BLaER1 treated with 17β-estradiol and CSF1 and Interleukin-3, amounts not matched to agents 10 nM and 100 nM (cell line): ENCODE measurements around the gene FADS3.

Experiments used
- H3K27ac ChIP-seq, 11 experiments: shearing (Covaris generic); formaldehyde crosslinking; 2 replicates each; pipeline ENCODE4 v1.8.1; 2022
- H3K27me3 ChIP-seq, 11 experiments: shearing (Covaris generic); formaldehyde crosslinking; 2 replicates each; pipeline ENCODE4 v1.8.1; 2022
- H3K36me3 ChIP-seq, 11 experiments: shearing (Covaris generic); formaldehyde crosslinking; 2 replicates each; pipeline ENCODE4 v1.8.1; 2022
- H3K4me1 ChIP-seq, 10 experiments: shearing (Covaris generic); formaldehyde crosslinking; 2 replicates each; pipeline ENCODE4 v1.8.1; 2022
- H3K4me2 ChIP-seq, 11 experiments: shearing (Covaris generic); formaldehyde crosslinking; 2 replicates each; pipeline ENCODE4 v1.8.1; 2022
- H3K4me3 ChIP-seq, 10 experiments: shearing (Covaris generic); formaldehyde crosslinking; 2 replicates each; pipeline ENCODE4 v1.8.1; 2022
- H3K9ac ChIP-seq, 11 experiments: shearing (Covaris generic); formaldehyde crosslinking; 2 replicates each; pipeline ENCODE4 v1.8.1; 2022
- H3K9me3 ChIP-seq, 11 experiments: shearing (Covaris generic); formaldehyde crosslinking; replicated peaks in 1 of 11; 2 replicates each; pipeline ENCODE4 v1.8.1; 2022
- H4K20me1 ChIP-seq, 11 experiments: shearing (Covaris generic); formaldehyde crosslinking; 2 replicates each; pipeline ENCODE4 v1.8.1; 2022
- Cebpa-rat ChIP-seq, 11 experiments: shearing (Covaris generic); IDR thresholded peaks; 2 replicates each; pipeline ENCODE4 v1.8.1; 2022

The FADS3 gene

DNA sequence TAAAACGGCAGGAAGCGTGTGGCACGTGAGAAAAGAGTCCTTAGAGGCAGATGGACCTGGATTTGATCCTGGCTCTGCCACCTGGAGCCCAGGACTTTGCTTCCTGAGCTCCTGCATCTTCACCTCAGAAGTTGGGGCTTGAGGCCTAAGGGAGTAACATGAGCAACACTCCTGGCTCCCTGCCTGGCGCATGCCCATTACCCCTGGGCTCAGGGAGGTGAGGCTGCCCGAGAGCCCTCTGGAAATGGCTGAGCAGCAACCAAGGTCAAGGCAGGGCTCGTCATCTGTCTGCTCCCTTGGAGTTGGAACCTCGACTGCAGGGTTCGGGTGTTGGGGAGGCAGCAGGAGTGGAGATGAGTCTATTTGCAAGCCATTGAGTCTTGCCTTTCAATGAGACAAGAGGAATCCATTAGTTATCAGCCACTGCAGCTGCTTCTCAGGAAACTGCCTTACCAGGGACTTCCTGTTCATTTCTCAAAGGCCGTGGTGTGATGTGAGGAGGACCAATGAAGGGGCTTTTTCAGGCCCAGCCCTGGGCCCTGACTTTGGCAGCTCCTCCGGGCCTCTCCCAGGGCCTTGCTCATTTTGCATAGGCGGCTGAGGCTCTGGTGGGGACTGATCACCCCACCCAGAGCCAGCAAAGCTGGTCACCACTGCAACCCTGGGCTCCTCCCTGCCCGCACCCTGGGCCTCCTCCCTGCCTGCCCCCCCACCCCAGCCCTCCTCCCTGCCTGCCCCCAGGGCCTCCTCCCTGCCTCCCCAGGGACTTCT is 56.9 kb downstream of the FADS3 start:
- Histone ChIP-seq H3K36me3 (peaks cover 19 to 65% (median 36%) of the 10 kb centered on the region in 11 experiments), H3K27me3 (no peaks in the 10 kb centered on the region), H3K27ac (peak overlapping the region; percentile 74 to 99 (median 92)), H3K4me3 (peak overlapping the region in 9 of 10 experiments; percentile 11 to 97 (median 31); a peak in 13 of 20 replicates), H4K20me1 (peaks cover 0 to 57% (median 33%) of the 10 kb centered on the region in 11 experiments; a peak in 17 of 22 replicates), H3K4me1 (peaks cover 70 to 79% (median 75%) of the 10 kb centered on the region in 10 experiments), H3K9ac (peak overlapping the region; percentile 74 to 97 (median 84)), H3K9me3 (no peaks in the 10 kb centered on the region), H3K4me2 (peak overlapping the region; percentile 91 to 100 (median 98))
- 0 out of 22 replicates have a peak, but pooled peaks of 1 of the 11 experiments have one; percentile 35 for TF ChIP-seq Cebpa-rat (IDR thresholded peaks at IDR 0.05)

DNA sequence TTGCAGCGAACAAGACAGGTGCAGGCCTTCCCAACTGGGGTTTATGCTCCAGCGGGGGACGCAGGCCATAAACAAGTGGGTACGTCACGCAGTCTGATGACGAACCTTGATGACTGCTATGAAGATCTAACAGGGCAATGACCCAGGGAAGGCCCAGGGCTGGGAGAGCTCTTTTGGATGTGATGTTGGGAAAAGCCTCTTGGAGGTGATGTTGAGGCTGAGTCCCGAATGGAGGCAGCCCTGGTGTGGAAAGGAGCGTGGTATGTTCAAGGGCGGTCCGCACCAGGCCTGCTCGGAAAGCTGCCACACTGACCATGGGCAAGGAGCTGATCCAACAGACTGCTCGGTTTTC is 57.4 kb downstream of the FADS3 start:
- no peak for TF ChIP-seq Cebpa-rat (IDR thresholded peaks at IDR 0.05)
- peaks cover 0 to 57% (median 39%) of the 10 kb centered on the region in 11 experiments; a peak in 17 of 22 replicates for H4K20me1 ChIP-seq
- H3K9ac ChIP-seq, result peak overlapping the region; percentile 74 to 97 (median 84)
- H3K27me3 ChIP-seq, result no peaks in the 10 kb centered on the region
- peak overlapping the region; percentile 74 to 99 (median 92) for H3K27ac ChIP-seq
- peak overlapping the region in 9 of 10 experiments; percentile 11 to 97 (median 30); a peak in 12 of 20 replicates for H3K4me3 ChIP-seq
- H3K36me3 ChIP-seq, result peaks cover 15 to 59% (median 30%) of the 10 kb centered on the region in 11 experiments; a peak in 21 of 22 replicates
- H3K9me3 ChIP-seq, result no peaks in the 10 kb centered on the region
- peak overlapping the region; percentile 91 to 100 (median 98) for H3K4me2 ChIP-seq
- peaks cover 72 to 82% (median 77%) of the 10 kb centered on the region in 10 experiments for H3K4me1 ChIP-seq

DNA sequence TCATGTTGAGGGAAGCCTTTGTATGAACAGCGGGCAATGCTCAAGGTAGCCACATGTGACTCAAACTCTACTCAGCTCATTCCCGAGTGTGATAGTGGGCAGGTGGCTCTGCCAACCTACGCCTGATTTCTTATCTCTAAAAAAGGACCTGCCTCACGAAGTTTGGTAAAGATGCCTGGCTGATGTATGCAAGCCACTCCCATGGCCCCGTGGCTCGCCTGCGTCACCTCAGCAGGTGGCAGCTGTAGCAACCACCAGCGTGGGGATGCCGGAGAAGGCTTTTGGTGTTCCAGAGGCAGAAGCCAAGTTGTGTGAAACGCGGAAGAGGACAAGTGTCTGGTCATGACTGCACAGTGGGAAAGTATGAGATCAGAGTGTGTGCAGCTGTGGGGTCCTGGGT is 57.9 kb downstream of the FADS3 start:
- peaks cover 72 to 82% (median 77%) of the 10 kb centered on the region in 10 experiments for H3K4me1 ChIP-seq
- no peak for TF ChIP-seq Cebpa-rat (IDR thresholded peaks at IDR 0.05)
- peak overlapping the region; percentile 91 to 100 (median 98) for H3K4me2 ChIP-seq
- H4K20me1 ChIP-seq, result peaks cover 0 to 53% (median 39%) of the 10 kb centered on the region in 11 experiments; a peak in 17 of 22 replicates
- no peaks in the 10 kb centered on the region for H3K9me3 ChIP-seq
- peak overlapping the region; percentile 74 to 97 (median 84); a peak in 20 of 22 replicates for H3K9ac ChIP-seq
- peak overlapping the region in 9 of 10 experiments; percentile 11 to 97 (median 31); a peak in 10 of 20 replicates for H3K4me3 ChIP-seq
- peak overlapping the region; percentile 74 to 99 (median 92) for H3K27ac ChIP-seq
- H3K36me3 ChIP-seq, result peaks cover 11 to 55% (median 26%) of the 10 kb centered on the region in 11 experiments; a peak in 21 of 22 replicates
- no peaks in the 10 kb centered on the region for H3K27me3 ChIP-seq

DNA sequence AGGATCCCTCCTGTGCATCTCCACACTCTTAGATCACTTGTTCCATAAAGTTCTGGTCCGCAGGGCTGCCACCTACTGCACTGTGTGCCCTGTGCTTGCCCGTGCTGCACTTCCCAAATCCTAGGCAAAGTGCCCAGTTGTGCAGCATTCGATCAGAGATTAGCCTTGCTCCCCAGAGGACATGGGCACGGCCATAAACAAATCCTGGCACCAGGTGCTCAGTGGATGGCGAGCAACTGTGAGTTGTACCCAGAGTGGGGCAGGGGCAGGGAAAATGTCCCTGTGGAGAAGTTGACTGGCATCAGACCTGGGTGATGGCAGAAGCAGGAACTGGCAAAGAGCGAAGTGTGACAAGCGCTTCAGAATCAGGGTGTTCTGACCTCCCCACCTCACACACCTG is 58.6 kb downstream of the FADS3 start:
- H4K20me1 ChIP-seq, result peaks cover 0 to 47% (median 39%) of the 10 kb centered on the region in 11 experiments; a peak in 17 of 22 replicates
- no peak for TF ChIP-seq Cebpa-rat (IDR thresholded peaks at IDR 0.05)
- H3K9ac ChIP-seq, result peak overlapping the region in 10 of 11 experiments; percentile 74 to 97 (median 94); a peak in 15 of 22 replicates
- no peaks in the 10 kb centered on the region for H3K9me3 ChIP-seq
- H3K27ac ChIP-seq, result peak overlapping the region in 10 of 11 experiments; percentile 75 to 99 (median 94); a peak in 18 of 22 replicates
- H3K36me3 ChIP-seq, result peaks cover 3 to 48% (median 18%) of the 10 kb centered on the region in 11 experiments; a peak in 21 of 22 replicates
- H3K4me3 ChIP-seq, result peak overlapping the region in 5 of 10 experiments; percentile 11 to 97 (median 80); a peak in 6 of 20 replicates
- H3K4me2 ChIP-seq, result peak overlapping the region; percentile 91 to 100 (median 98)
- peaks cover 72 to 82% (median 77%) of the 10 kb centered on the region in 10 experiments for H3K4me1 ChIP-seq
- no peaks in the 10 kb centered on the region for H3K27me3 ChIP-seq

DNA sequence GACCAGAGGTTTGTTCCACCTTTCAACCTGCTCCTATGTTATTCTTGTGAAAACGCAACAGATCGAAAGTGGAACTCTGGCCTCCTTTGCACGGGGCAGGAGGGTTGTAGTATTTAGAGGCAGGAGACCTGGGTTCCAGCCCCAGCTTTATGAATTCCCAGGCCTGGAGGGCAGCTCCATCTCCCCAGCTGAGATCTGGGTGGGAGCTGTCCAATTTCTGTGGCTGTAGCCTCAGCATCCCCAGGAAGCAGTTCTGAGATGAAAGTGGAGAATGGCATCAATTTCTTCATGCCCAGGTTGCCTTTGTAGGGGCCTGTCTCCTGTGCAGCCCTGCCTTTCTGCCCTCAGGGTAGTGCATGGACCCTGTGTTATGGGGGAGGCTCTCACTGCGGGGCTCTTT is 59.1 kb downstream of the FADS3 start:
- Histone ChIP-seq H3K4me1 (peaks cover 72 to 78% (median 75%) of the 10 kb centered on the region in 10 experiments), H3K27ac (peak overlapping the region in 10 of 11 experiments; percentile 89 to 99 (median 96); a peak in 17 of 22 replicates), H4K20me1 (peaks cover 0 to 44% (median 39%) of the 10 kb centered on the region in 11 experiments; a peak in 17 of 22 replicates), H3K27me3 (no peaks in the 10 kb centered on the region), H3K4me3 (peak overlapping the region in 7 of 10 experiments; percentile 78 to 97 (median 87); a peak in 9 of 20 replicates), H3K9me3 (no peaks in the 10 kb centered on the region), H3K9ac (peak overlapping the region; percentile 39 to 98 (median 95); a peak in 18 of 22 replicates), H3K36me3 (peaks cover 0 to 42% (median 13%) of the 10 kb centered on the region in 11 experiments; a peak in 19 of 22 replicates), H3K4me2 (peak overlapping the region; percentile 91 to 100 (median 98))
- TF ChIP-seq Cebpa-rat (IDR thresholded peaks at IDR 0.05), result no peak

DNA sequence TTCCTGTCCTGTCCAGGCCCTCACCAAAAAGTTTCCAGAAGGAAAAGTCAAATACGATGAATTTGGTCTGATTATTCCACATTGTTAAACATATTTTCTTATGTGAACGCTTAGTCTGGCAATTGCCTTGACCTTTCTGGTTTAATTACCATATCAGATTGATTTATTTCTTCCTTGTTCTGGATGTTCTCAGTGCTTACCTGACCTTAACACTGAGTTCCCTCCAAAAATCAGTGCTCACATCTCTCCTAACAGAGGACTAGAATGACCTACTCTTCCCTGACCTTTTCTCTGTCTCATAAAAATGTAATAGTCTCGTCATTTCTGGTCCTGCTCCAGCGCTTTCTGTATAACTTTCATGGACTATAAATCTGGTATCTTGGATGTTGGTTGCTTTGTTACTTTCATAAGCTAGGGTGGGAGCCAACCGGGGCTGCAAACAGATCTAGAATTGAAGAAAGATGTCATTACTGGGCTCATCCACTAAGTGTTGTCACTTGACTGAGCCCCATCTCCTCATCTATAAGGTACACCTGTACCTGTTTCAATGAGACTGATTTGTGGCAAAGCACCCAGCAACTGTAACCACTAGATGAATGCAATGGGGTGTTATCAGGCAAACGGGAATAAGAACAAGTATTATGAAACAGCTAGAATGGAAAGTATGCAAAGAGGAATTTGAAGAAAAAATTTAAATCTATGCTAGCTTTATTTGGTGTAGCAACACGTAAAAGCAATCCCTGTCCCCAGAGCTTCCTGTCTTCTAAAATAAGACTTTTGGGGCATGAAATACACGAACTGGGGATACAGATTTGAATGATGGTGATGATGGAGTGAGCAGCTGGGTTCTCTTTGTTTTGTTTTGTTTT is 60.9 kb downstream of the FADS3 start:
- H3K9me3 ChIP-seq, result no peaks in the 10 kb centered on the region
- peak overlapping the region in 10 of 11 experiments; percentile 93 to 99 (median 96); a peak in 17 of 22 replicates for H3K27ac ChIP-seq
- no peak for TF ChIP-seq Cebpa-rat (IDR thresholded peaks at IDR 0.05)
- H3K4me2 ChIP-seq, result peak overlapping the region; percentile 91 to 100 (median 98)
- peak overlapping the region; percentile 78 to 97 (median 89) for H3K4me3 ChIP-seq
- H3K9ac ChIP-seq, result peak overlapping the region; percentile 90 to 98 (median 95); a peak in 21 of 22 replicates
- H4K20me1 ChIP-seq, result peaks cover 0 to 44% (median 39%) of the 10 kb centered on the region in 11 experiments; a peak in 17 of 22 replicates
- H3K36me3 ChIP-seq, result peaks cover 0 to 31% (median 7%) of the 10 kb centered on the region in 11 experiments; a peak in 11 of 22 replicates
- no peaks in the 10 kb centered on the region for H3K27me3 ChIP-seq
- H3K4me1 ChIP-seq, result peaks cover 74 to 79% (median 77%) of the 10 kb centered on the region in 10 experiments

DNA sequence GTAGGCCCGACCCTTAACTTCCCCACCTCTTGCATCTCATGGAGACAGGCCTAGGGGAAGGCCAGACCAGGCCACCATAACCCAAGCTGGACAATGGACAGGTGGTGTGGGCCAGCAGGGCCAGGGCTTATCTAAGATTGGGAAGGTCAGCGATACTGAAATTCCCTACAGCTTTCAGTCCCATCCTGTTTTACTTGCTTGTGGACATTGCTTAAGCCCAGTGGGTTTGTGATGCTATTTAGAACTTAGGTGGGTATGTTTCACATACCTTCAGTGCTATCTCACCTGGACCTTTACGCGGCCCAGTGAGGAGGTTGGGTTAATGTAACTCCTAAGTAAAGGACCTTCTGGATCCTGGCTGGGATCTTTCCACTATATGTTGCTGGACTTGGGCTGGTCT is 61.5 kb downstream of the FADS3 start:
- peak overlapping the region; percentile 91 to 100 (median 98) for H3K4me2 ChIP-seq
- peak overlapping the region; percentile 78 to 97 (median 89) for H3K4me3 ChIP-seq
- peaks cover 0 to 44% (median 39%) of the 10 kb centered on the region in 11 experiments; a peak in 17 of 22 replicates for H4K20me1 ChIP-seq
- TF ChIP-seq Cebpa-rat (IDR thresholded peaks at IDR 0.05), result no peak
- peak overlapping the region in 10 of 11 experiments; percentile 93 to 99 (median 96); a peak in 21 of 22 replicates for H3K27ac ChIP-seq
- no peaks in the 10 kb centered on the region for H3K27me3 ChIP-seq
- H3K4me1 ChIP-seq, result peaks cover 67 to 73% (median 71%) of the 10 kb centered on the region in 10 experiments
- H3K9me3 ChIP-seq, result no peaks in the 10 kb centered on the region
- peaks cover 0 to 31% (median 7%) of the 10 kb centered on the region in 11 experiments; a peak in 11 of 22 replicates for H3K36me3 ChIP-seq
- H3K9ac ChIP-seq, result peak overlapping the region; percentile 90 to 98 (median 95); a peak in 21 of 22 replicates
